Stomach (tissue), 4 donors: ENCODE measurements around the gene CAB39.

Experiments
- CTCF ChIP-seq, 7 experiments: fragments of 450-650 bp in 4 of 7; fragments of 200-600 bp in 3 of 7; sonication (generic) in 3 of 7; IDR thresholded peaks; one replicate each; pipeline ENCODE4 v1.5.1; 2016 to 2019; ENCODE audit warnings: antibody characterized with exemption in 7 of 7, control low read depth in 2 of 7, mild to moderate bottlenecking in 1 of 7
- POLR2A ChIP-seq, 4 donors: fragments of 450-650 bp; IDR thresholded peaks; one replicate each; pipeline ENCODE4 v1.6.1; 2016; ENCODE audit warnings: antibody characterized with exemption in 4 of 4, control low read depth in 2 of 4, mild to moderate bottlenecking in 1 of 4, moderate library complexity in 1 of 4
- POLR2AphosphoS5 ChIP-seq, 3 donors: sonication (generic); formaldehyde crosslinking; IDR thresholded peaks; one replicate each; pipeline ENCODE4 v1.6.1; 2016; ENCODE audit warnings: antibody characterized with exemption in 3 of 3

GRCh38 chr2:230671117-230671516, 41.5 kb upstream of the CAB39 start:
- TF ChIP-seq CTCF (IDR thresholded peaks at IDR 0.05) = no peak
- TF ChIP-seq POLR2A (IDR thresholded peaks at IDR 0.05) = no peak
- no peak for TF ChIP-seq POLR2AphosphoS5 (IDR thresholded peaks at IDR 0.05)
